NCI-H1417 (cell line): Measurements from ENCODE around the gene ALK.

Experiments
- DNase-seq, 3 experiments: peaks; one replicate each; lab custom pipeline; 2025; lab: John Stamatoyannopoulos, UW

ALK gene

GRCh38 chr2:29492701-29493100 lies 428.7 kb downstream of the ALK start:
- no peak for DNase-seq

GRCh38 chr2:29490045-29490444 lies 431.3 kb downstream of the ALK start:
- no peak for DNase-seq

- DNase-seq, result no peak
These were observed 431.8 kb downstream of the ALK start for GRCh38 chr2:29489568-29489967.

- DNase-seq, result no peak
These were observed 433.3 kb downstream of the ALK start for GRCh38 chr2:29487967-29488555.

GRCh38 chr2:29485631-29486030 lies 435.8 kb downstream of the ALK start:
- no peak for DNase-seq

GRCh38 chr2:29485117-29485516 lies 436.3 kb downstream of the ALK start:
- no peak for DNase-seq

- DNase-seq, result no peak
These were observed 438.5 kb downstream of the ALK start for GRCh38 chr2:29482867-29483266.

- no peak for DNase-seq
These were observed 439.0 kb downstream of the ALK start for GRCh38 chr2:29482348-29482747.

GRCh38 chr2:29481313-29481712 lies 440.1 kb downstream of the ALK start:
- no peak for DNase-seq

- DNase-seq, result no peak
These were observed 441.0 kb downstream of the ALK start for GRCh38 chr2:29480426-29480825.

GRCh38 chr2:29479401-29479800 lies 442.0 kb downstream of the ALK start:
- no peak for DNase-seq

GRCh38 chr2:29478641-29479040 lies 442.7 kb downstream of the ALK start:
- no peak for DNase-seq

GRCh38 chr2:29477186-29477585 lies 444.2 kb downstream of the ALK start:
- DNase-seq, result no peak

- peak in 1 of 3 experiments; percentile 96 for DNase-seq
These were observed 445.9 kb downstream of the ALK start for GRCh38 chr2:29475499-29475898.

- DNase-seq, result no peak
These were observed 451.4 kb downstream of the ALK start for GRCh38 chr2:29469961-29470360.

GRCh38 chr2:29469516-29469915 lies 451.9 kb downstream of the ALK start:
- DNase-seq, result no peak

- no peak for DNase-seq
These were observed 458.0 kb downstream of the ALK start for GRCh38 chr2:29463181-29463900.

GRCh38 chr2:29462293-29462692 lies 459.1 kb downstream of the ALK start:
- no peak for DNase-seq

GRCh38 chr2:29460190-29460589 lies 461.2 kb downstream of the ALK start:
- DNase-seq, result no peak

- no peak for DNase-seq
These were observed 461.8 kb downstream of the ALK start for GRCh38 chr2:29459445-29460179.

GRCh38 chr2:29456429-29456828 lies 465.0 kb downstream of the ALK start:
- DNase-seq, result no peak

GRCh38 chr2:29455200-29455860 lies 466.1 kb downstream of the ALK start:
- peak in 2 of 3 experiments; percentile 35 to 96 for DNase-seq

- DNase-seq, result no peak
These were observed 469.4 kb downstream of the ALK start for GRCh38 chr2:29452036-29452435.
